ENCODE results near the gene MICU1. TPM values are rescaled to one million over a fixed set of nuclear protein-coding genes. Genes with fewer than 3 reads are reported as not detected.

MICU1 gene
- total RNA-seq, 1 donor from 2014 or later = 29.2 TPM

GRCh38 chr10:72513910-72514309 lies 112.0 kb downstream of the MICU1 start:
- H3K27ac ChIP-seq = no peak overlapping the region
- TF ChIP-seq, protein P1, sequence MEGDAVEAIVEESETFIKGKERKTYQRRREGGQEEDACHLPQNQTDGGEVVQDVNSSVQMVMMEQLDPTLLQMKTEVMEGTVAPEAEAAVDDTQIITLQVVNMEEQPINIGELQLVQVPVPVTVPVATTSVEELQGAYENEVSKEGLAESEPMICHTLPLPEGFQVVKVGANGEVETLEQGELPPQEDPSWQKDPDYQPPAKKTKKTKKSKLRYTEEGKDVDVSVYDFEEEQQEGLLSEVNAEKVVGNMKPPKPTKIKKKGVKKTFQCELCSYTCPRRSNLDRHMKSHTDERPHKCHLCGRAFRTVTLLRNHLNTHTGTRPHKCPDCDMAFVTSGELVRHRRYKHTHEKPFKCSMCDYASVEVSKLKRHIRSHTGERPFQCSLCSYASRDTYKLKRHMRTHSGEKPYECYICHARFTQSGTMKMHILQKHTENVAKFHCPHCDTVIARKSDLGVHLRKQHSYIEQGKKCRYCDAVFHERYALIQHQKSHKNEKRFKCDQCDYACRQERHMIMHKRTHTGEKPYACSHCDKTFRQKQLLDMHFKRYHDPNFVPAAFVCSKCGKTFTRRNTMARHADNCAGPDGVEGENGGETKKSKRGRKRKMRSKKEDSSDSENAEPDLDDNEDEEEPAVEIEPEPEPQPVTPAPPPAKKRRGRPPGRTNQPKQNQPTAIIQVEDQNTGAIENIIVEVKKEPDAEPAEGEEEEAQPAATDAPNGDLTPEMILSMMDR (IDR thresholded peaks at IDR 0.05) = no peak
- intact Hi-C loops (cut with DNase I) = no loop called here

GRCh38 chr10:72511459-72511858 lies 114.4 kb downstream of the MICU1 start:
- no peak overlapping the region for H3K27ac ChIP-seq
- H3K9me3 ChIP-seq = no peaks in the 10 kb centered on the region
- no peaks in the 10 kb centered on the region for H3K36me3 ChIP-seq
- no peaks in the 10 kb centered on the region for H3K27me3 ChIP-seq
- no peak overlapping the region for H3K4me3 ChIP-seq
- no peak for TF ChIP-seq POLR2A (IDR thresholded peaks at IDR 0.05)
- no peak for TF ChIP-seq POLR2AphosphoS5 (IDR thresholded peaks at IDR 0.05; ENCODE audit: insufficient read depth in 1 of 2, low read depth in 1 of 2)
- TF ChIP-seq, protein P1 (IDR thresholded peaks at IDR 0.05) = no peak
- no peaks in the 10 kb centered on the region for H3K4me1 ChIP-seq
- no peak for DNase-seq (ENCODE audit: extremely low spot score in 2 of 2)
- intact Hi-C loops (cut with DNase I) = no loop called here

More at GRCh38 chr10:72513910-72514309, 112.0 kb downstream of the MICU1 start:
- Histone ChIP-seq H3K4me3 (no peak overlapping the region), H3K27me3 (no peaks in the 10 kb centered on the region), H3K9me3 (no peaks in the 10 kb centered on the region), H3K36me3 (no peaks in the 10 kb centered on the region), H3K4me1 (no peaks in the 10 kb centered on the region)
- no peak for DNase-seq (ENCODE audit: extremely low spot score in 2 of 2)

- DNase-seq (ENCODE audit: extremely low spot score in 2 of 2) = no peak
- TF ChIP-seq POLR2AphosphoS5 (IDR thresholded peaks at IDR 0.05; ENCODE audit: insufficient read depth in 1 of 2, low read depth in 1 of 2) (no peak), POLR2A (IDR thresholded peaks at IDR 0.05) (no peak)
- TF ChIP-seq, protein P1 (IDR thresholded peaks at IDR 0.05) = no peak
- no peaks in the 10 kb centered on the region for H3K4me1 ChIP-seq
- H3K36me3 ChIP-seq = no peaks in the 10 kb centered on the region
- H3K27ac ChIP-seq = no peak overlapping the region
- intact Hi-C loops (cut with DNase I) = no loop called here
- no peaks in the 10 kb centered on the region for H3K9me3 ChIP-seq
- H3K27me3 ChIP-seq = no peaks in the 10 kb centered on the region
- no peak overlapping the region for H3K4me3 ChIP-seq
Observed at GRCh38 chr10:72509941-72510340, 115.9 kb downstream of the MICU1 start.

DNA sequence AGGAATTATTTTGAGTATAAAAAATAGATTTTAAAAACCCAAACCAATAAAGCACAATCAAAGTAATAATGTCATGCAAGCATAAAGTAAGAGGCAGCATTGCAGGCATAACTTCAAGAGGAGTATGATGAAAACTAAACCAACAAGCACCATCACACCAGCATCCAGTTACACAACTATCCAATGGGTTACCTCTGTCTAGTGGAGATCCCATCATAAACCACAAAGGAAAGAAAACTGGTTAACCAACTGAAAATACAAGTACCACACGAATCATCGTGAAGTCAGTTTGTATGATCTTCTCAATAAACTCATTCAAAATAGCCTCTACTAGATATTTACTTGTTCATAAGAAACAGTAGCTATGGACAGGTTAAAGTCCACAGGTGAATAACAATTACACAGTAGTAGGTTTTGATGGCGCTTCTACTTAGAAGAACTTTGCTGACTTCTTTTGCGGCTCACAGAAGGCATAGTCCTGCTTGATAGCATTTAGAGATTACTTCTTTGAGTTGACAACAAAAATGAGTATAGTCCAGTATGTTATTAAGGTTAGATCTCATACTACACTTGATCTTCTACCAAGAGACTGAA lies 116.6 kb downstream of the MICU1 start:
- TF ChIP-seq POLR2A (IDR thresholded peaks at IDR 0.05) (no peak), POLR2AphosphoS5 (IDR thresholded peaks at IDR 0.05; ENCODE audit: insufficient read depth in 1 of 2, low read depth in 1 of 2) (no peak)
- TF ChIP-seq, protein P1 (IDR thresholded peaks at IDR 0.05) = no peak
- Histone ChIP-seq H3K4me1 (no peaks in the 10 kb centered on the region), H3K9me3 (no peaks in the 10 kb centered on the region), H3K4me3 (no peak overlapping the region), H3K36me3 (no peaks in the 10 kb centered on the region), H3K27ac (no peak overlapping the region), H3K27me3 (no peaks in the 10 kb centered on the region)
- intact Hi-C loops (cut with DNase I) = no loop called here
- DNase-seq (ENCODE audit: extremely low spot score in 2 of 2) = no peak

- H3K36me3 ChIP-seq = no peaks in the 10 kb centered on the region
- no peaks in the 10 kb centered on the region for H3K4me1 ChIP-seq
- intact Hi-C loops (cut with DNase I) = no loop called here
- TF ChIP-seq POLR2AphosphoS5 (IDR thresholded peaks at IDR 0.05; ENCODE audit: insufficient read depth in 1 of 2, low read depth in 1 of 2) (no peak), POLR2A (IDR thresholded peaks at IDR 0.05) (no peak)
- TF ChIP-seq, protein P1 (IDR thresholded peaks at IDR 0.05) = no peak
- H3K27me3 ChIP-seq = no peaks in the 10 kb centered on the region
- H3K4me3 ChIP-seq = no peak overlapping the region
- no peak overlapping the region for H3K27ac ChIP-seq
- DNase-seq (ENCODE audit: extremely low spot score in 2 of 2) = no peak
- H3K9me3 ChIP-seq = no peaks in the 10 kb centered on the region
Observed at GRCh38 chr10:72508033-72508432, 117.8 kb downstream of the MICU1 start.
